GM12875 (cell line): ENCODE results near the gene CERK.
A peak's percentile ranks its signal among the peaks of the same experiment; 100 is the strongest.
"Not testable (repeated sequence)": the region's sequence is repeated elsewhere in the genome, so short reads cannot be mapped to it uniquely, and the experiment has no call there.

ENCODE experiments used
- H3K4me3 ChIP-seq: one replicate; pipeline ENCODE4 v1.5.1; 2011; ENCODE audit warnings: low read depth, low read length, control low read depth
- CTCF ChIP-seq: IDR thresholded peaks from 2 replicates; pipeline ENCODE4 v1.5.1; 2011; ENCODE audit warnings: low read depth, mild to moderate bottlenecking, control low read depth, inconsistent platforms, low read length, moderate library complexity, borderline replicate concordance; ENCODE audit not compliant: insufficient read depth

CERK gene

DNA sequence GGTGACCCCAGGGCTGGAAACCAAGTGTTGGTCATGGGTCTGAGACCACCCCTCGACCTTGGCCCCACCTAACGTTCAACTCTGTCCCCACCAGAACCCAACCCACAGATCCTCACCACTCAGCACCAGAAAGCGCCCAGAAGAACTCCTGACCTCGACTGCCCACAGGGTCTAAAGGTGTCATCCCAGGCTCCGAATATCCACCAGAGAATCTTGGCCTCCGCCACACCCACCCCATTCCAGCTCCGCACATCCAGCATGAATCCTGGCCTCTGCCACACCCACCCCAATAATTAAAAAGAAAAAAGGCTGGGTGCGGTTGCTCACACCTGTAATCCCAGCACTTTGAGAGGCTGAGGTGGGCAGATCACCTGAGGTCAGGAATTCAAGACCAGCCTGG lies 1.3 kb downstream of the CERK start:
- peak overlapping the region; percentile 46 for H3K4me3 ChIP-seq
- TF ChIP-seq CTCF: no peak

DNA sequence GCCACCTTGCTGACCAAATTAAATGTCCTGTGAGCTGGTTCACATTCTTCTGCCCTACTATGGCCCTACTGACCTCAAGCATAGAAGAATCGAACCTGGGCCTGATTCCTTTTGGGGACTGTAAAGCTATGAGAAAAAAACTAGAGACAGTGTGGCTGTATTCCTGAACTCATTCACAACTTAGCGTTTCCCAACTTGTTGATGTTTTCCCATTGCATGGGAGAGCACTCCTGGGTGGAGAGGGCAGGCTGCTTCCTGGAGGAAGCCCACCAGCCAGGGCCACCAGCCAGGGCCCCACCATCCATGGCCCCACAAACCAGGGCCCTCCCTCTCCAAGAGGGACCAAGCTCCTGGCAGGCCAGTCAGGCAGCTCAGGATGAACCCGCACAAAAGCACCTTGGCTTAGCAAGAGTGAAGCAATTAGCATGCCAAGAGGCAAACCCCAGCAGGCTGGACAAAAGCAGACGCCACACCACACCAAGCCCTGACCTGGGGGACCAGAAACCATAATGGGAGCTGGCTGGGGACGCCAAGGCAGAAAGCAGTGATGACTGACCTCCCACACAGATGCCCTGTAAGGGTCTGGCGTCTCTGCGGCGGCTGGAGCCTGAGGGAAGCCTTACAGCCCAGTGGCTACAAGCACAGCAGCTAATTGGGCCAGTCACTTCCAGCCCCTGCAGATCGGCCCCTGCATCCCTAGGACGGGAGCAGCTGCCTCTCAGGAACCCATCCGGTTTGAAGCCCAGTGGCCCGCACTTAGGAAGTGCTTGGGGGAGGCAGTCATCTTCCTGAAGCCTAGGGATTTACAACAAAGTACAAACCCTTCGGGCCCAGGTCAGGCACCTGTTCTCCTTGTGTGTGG lies 2.1 kb downstream of the CERK start:
- peak overlapping the region; percentile 46 for H3K4me3 ChIP-seq
- no peak for TF ChIP-seq CTCF

- TF ChIP-seq CTCF: no peak
- peak overlapping the region; percentile 36 for H3K4me3 ChIP-seq
These were observed 3.1 kb downstream of the CERK start for GRCh38 chr22:46734830-46735453.

DNA sequence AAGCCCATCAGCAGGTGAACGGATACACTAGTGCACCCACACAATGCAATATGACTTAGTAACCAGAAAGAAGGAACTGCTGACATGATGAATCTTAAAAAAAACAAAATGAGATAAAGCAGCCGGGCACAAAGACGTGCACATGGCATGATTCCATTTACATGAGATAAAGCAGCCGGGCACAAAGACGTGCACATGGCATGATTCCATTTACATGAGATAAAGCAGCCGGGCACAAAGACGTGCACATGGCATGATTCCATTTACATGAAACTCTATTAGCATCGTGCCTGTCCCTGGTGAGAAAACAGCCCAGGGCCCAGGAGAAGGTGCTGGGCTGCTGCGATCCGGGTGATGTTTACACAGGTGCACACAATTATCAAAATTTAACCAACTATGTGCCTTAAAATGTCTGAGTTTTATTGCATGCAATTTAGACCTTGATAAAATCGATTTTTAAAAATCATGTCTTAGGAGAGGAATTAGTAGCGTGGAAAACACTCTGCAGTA lies 3.8 kb downstream of the CERK start:
- not testable (repeated sequence) for H3K4me3 ChIP-seq

GRCh38 chr22:46732513-46732912 lies 5.5 kb downstream of the CERK start:
- no peak for TF ChIP-seq CTCF
- no peak overlapping the region for H3K4me3 ChIP-seq

DNA sequence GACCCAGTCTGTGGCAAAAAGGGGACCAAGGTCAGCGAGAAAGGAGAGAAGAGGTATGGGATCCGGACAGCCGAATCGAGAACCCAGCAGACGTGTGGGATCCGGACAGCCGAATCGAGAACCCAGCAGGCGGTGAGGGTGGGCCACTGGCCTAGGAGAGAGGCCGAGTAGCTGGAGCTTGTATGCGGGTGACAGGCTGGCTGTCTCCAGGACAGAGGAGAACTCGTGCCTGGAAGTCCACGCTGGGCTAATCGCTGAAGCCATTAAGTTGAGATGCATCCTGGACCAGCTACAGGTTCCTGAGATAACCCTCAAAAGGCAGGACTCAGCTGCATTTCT lies 6.0 kb downstream of the CERK start:
- H3K4me3 ChIP-seq: no peak overlapping the region
- TF ChIP-seq CTCF: no peak

DNA sequence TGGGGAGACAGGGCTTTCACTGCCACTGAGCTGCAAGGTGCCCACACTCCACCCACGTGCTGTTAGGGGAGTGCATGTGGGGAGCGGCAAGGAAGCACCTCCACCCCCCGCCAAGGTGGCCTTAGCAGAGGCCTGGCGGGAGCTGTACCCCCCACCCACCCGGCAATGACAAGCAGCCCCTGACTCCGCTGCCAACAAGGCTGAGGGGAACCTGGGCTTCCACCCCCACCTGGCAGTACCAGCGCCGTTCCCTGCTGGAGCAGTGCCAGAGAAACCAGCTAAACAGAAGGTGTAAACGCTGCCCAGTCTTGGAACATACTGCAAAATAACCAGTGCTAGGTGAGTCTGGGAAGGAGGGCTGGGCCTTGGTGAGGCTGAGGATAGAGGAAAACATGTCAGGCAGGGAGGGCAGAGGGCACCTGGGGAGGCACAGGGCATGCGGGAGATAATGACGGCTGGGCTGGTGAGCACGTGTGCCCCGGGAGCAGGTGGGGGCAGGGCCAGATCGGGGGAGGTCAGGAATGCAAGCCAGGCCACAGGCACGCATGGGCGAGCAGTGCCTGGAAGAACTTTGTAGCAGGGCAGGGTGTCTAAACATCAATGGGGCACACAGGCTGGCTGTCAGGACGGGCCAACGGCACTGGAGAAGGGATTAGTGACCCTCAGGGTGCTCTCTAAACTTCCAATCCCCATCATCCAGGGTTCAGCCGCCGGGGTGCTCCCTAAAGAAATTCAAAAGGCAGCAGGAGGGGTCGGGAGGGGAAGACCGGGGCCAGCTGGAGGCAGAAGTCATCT lies 6.6 kb downstream of the CERK start:
- no peak for TF ChIP-seq CTCF
- H3K4me3 ChIP-seq: no peak overlapping the region
